ENCODE measurements around the gene INVS.

DNA sequence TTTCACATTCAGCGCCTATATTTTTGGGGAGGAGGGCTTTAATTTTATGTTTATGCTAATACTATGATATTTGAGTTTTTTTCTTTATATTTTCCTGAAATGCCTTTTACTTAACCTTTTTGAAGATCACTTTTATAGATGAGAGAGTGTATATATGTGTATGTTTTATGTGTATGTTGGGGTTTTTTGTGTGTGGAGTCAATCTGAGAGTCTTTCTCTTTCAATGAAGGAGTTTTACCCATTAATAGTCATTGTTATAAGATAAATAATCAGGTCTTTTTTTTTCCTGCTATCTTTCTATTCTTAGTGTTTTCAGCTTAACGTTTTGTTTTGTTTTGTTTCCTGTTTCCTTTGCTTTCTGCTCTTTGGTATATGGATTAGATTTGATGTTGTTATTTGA, 141.5 kb downstream of the INVS start:
- TF ChIP-seq CTCF (CRISPR knock-in tag; IDR thresholded peaks at IDR 0.05) (no peak), IRF1 (CRISPR knock-in tag; IDR thresholded peaks at IDR 0.05; ENCODE audit: low read depth) (no peak), ATF2 (CRISPR knock-in tag; IDR thresholded peaks at IDR 0.05) (no peak), EZH2 (conservative IDR thresholded peaks at IDR 0.05; ENCODE audit: low read depth, low read length) (no peak), MYNN (CRISPR knock-in tag; IDR thresholded peaks at IDR 0.05; ENCODE audit: low read depth) (no peak)

All from HepG2 (cell line).